ENCODE data around the gene PPP1R27.

The PPP1R27 gene

GRCh38 chr17:81809556-81809998 is 25.3 kb downstream of the PPP1R27 start:
- H3K4me1 ChIP-seq: no peaks in the 10 kb centered on the region
- H3K9me3 ChIP-seq (ENCODE audit: control insufficient read depth, low read length): no peaks in the 10 kb centered on the region
- H3K27ac ChIP-seq: no peak overlapping the region
- no peak overlapping the region for H2AFZ ChIP-seq
- no peak overlapping the region for H3K4me3 ChIP-seq (ENCODE audit: low read depth, low read length)
- TF ChIP-seq, protein P1, sequence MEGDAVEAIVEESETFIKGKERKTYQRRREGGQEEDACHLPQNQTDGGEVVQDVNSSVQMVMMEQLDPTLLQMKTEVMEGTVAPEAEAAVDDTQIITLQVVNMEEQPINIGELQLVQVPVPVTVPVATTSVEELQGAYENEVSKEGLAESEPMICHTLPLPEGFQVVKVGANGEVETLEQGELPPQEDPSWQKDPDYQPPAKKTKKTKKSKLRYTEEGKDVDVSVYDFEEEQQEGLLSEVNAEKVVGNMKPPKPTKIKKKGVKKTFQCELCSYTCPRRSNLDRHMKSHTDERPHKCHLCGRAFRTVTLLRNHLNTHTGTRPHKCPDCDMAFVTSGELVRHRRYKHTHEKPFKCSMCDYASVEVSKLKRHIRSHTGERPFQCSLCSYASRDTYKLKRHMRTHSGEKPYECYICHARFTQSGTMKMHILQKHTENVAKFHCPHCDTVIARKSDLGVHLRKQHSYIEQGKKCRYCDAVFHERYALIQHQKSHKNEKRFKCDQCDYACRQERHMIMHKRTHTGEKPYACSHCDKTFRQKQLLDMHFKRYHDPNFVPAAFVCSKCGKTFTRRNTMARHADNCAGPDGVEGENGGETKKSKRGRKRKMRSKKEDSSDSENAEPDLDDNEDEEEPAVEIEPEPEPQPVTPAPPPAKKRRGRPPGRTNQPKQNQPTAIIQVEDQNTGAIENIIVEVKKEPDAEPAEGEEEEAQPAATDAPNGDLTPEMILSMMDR (IDR thresholded peaks at IDR 0.05): no peak
- no peak overlapping the region for H3K9ac ChIP-seq
- H3K79me2 ChIP-seq: no peaks in the 10 kb centered on the region
- H3K4me2 ChIP-seq (ENCODE audit: low read length): no peak overlapping the region
- H3K27me3 ChIP-seq (ENCODE audit: control insufficient read depth, insufficient read depth, low read length): no peaks in the 10 kb centered on the region
- H3K36me3 ChIP-seq (ENCODE audit: control insufficient read depth, insufficient read depth, low read length): no peaks in the 10 kb centered on the region

GRCh38 chr17:81808778-81809555 is 25.9 kb downstream of the PPP1R27 start:
- Histone ChIP-seq H3K4me2 (ENCODE audit: low read length) (no peak overlapping the region), H3K27me3 (ENCODE audit: control insufficient read depth, insufficient read depth, low read length) (no peaks in the 10 kb centered on the region), H3K9me3 (ENCODE audit: control insufficient read depth, low read length) (no peaks in the 10 kb centered on the region), H2AFZ (no peak overlapping the region), H3K36me3 (ENCODE audit: control insufficient read depth, insufficient read depth, low read length) (no peaks in the 10 kb centered on the region), H3K4me1 (no peaks in the 10 kb centered on the region), H3K4me3 (ENCODE audit: low read depth, low read length) (no peak overlapping the region), H3K9ac (no peak overlapping the region), H3K79me2 (no peaks in the 10 kb centered on the region), H3K27ac (no peak overlapping the region)
- TF ChIP-seq, protein P1 (IDR thresholded peaks at IDR 0.05): no peak

DNA sequence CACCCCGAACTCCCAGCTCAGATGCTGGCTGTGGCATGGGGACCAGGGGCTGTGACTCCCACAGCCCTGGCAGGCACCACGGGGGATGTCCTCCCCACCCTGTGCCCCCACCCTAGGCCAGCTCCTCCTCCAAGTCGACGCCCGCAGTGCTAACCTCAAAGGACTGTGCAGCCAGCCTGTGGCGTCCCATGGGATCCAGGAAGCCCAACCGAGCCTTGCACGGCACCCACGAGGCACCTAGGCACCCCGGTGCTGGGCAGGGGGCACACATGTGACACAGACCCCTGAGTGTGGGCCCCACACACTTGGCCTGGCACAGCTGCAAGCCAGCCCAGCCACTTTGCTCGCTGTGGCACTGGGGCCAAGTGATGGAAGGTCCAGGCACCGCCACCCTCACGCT is 27.0 kb downstream of the PPP1R27 start:
- H3K4me2 ChIP-seq (ENCODE audit: low read length): no peak overlapping the region
- no peaks in the 10 kb centered on the region for H3K9me3 ChIP-seq (ENCODE audit: control insufficient read depth, low read length)
- H3K36me3 ChIP-seq (ENCODE audit: control insufficient read depth, insufficient read depth, low read length): no peaks in the 10 kb centered on the region
- H3K27ac ChIP-seq: no peak overlapping the region
- no peaks in the 10 kb centered on the region for H3K79me2 ChIP-seq
- no peak overlapping the region for H3K9ac ChIP-seq
- no peaks in the 10 kb centered on the region for H3K4me1 ChIP-seq
- no peaks in the 10 kb centered on the region for H3K27me3 ChIP-seq (ENCODE audit: control insufficient read depth, insufficient read depth, low read length)
- TF ChIP-seq, protein P1 (IDR thresholded peaks at IDR 0.05): no peak
- no peak overlapping the region for H2AFZ ChIP-seq
- no peak overlapping the region for H3K4me3 ChIP-seq (ENCODE audit: low read depth, low read length)

DNA sequence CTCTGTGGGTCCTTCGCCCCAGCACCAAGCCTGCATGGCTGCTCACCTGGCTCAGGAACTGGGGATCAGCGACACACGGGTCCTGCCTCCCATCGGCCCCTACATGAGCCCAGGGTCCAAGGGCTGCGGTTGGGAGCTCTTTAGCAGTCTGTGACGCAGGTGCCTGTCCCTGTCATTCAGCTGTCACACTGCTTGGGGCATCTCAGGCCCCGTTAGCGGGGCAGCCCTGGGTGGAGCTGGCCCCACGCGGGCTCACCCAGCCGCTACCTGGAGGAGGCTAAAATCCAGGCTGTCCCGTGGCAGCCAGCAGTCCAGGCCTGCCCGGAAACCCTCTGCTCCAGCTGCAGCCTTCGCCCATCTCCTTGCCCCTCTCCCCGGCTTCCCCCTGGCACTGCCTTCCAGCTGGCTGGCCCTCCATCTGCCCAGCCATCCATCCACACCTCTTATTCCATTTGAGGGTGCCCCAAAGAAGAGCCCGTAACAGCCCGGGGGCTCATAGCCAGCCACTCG is 27.6 kb downstream of the PPP1R27 start:
- H3K4me2 ChIP-seq (ENCODE audit: low read length): no peak overlapping the region
- no peak overlapping the region for H3K4me3 ChIP-seq (ENCODE audit: low read depth, low read length)
- no peaks in the 10 kb centered on the region for H3K79me2 ChIP-seq
- no peak overlapping the region for H3K9ac ChIP-seq
- no peaks in the 10 kb centered on the region for H3K9me3 ChIP-seq (ENCODE audit: control insufficient read depth, low read length)
- H3K27ac ChIP-seq: no peak overlapping the region
- no peaks in the 10 kb centered on the region for H3K27me3 ChIP-seq (ENCODE audit: control insufficient read depth, insufficient read depth, low read length)
- H3K36me3 ChIP-seq (ENCODE audit: control insufficient read depth, insufficient read depth, low read length): no peaks in the 10 kb centered on the region
- no peaks in the 10 kb centered on the region for H3K4me1 ChIP-seq
- TF ChIP-seq, protein P1 (IDR thresholded peaks at IDR 0.05): no peak
- no peak overlapping the region for H2AFZ ChIP-seq

All from parathyroid adenoma (tissue), 2 donors.